ENCODE measurements around the gene KLF15.

KLF15 gene

GRCh38 chr3:126306397-126306796 is 50.8 kb downstream of the KLF15 start:
- no peak for DNase-seq (ENCODE audit: low spot score)

- DNase-seq (ENCODE audit: low spot score), result no peak
Measured at GRCh38 chr3:126305427-126305826, 51.8 kb downstream of the KLF15 start.

GRCh38 chr3:126304704-126305103 is 52.5 kb downstream of the KLF15 start:
- no peak for DNase-seq (ENCODE audit: low spot score)

GRCh38 chr3:126304291-126304690 is 52.9 kb downstream of the KLF15 start:
- DNase-seq (ENCODE audit: low spot score), result no peak

GRCh38 chr3:126303272-126303671 is 53.9 kb downstream of the KLF15 start:
- DNase-seq (ENCODE audit: low spot score), result no peak

- DNase-seq (ENCODE audit: low spot score), result no peak
Measured at GRCh38 chr3:126300761-126301481, 56.3 kb downstream of the KLF15 start.

- no peak for DNase-seq (ENCODE audit: low spot score)
Measured at GRCh38 chr3:126300001-126300760, 57.0 kb downstream of the KLF15 start.

- DNase-seq (ENCODE audit: low spot score), result no peak
Measured at GRCh38 chr3:126295407-126295939, 61.7 kb downstream of the KLF15 start.

- DNase-seq (ENCODE audit: low spot score), result no peak
Measured at GRCh38 chr3:126294211-126294808, 62.9 kb downstream of the KLF15 start.

GRCh38 chr3:126293370-126294082 is 63.7 kb downstream of the KLF15 start:
- DNase-seq (ENCODE audit: low spot score), result no peak

Measured in ecto neural progenitor cell (in vitro differentiated cells).